ENCODE data around the gene CXCL5. TPM values are rescaled to one million over a fixed set of nuclear protein-coding genes. Genes with fewer than 3 reads are reported as not detected.

CXCL5 gene
- not detected for total RNA-seq

DNA sequence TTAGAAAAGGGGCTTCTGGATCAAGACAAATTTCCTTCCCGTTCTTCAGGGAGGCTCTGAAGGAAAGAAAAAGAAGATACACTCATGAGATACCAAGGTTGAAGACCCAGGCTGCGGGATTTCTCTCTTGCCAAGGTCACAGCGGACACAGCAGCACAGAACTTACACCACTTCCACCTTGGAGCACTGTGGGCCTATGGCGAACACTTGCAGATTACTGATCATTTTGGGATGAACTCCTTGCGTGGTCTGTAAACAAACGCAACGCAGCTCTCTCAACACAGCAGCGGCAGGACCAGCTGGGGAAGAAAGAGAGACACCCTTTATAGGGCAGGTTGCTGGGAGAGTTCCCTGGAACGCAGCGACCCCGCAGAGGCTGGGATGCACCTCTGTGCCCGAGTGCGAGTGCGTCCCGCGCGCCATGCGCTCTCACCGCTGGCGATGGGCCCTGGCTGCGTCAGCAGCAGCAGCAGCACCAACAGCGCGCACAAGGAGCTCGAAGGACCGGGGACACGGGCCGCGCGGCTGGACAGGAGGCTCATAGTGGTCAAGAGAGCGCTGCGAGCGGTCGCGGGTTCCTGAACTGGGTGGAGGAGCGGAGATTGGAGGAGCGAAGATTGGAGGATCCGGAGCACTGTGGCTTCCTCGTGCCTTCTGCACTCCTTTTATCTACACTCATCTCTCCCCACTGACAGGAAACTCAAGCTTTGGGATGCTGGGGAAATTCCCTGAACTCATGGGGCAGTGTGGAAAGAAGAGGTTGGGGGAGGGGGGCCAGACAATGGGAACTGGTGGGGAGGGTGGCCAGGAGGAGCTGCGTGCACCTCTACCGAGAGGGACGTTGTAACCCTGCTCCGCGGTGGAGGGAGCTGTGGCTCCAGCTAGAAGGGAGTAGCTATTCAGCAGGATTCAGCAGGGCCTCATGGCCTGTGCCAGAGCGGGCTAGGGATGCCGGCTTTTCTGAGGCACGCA, at the start of gene CXCL5:
Gene CXCL5, minus strand, starts transcription at position 638 of the 972 bp plus-strand sequence. Its CDS starts 96 bp downstream, at position 542.

DNA sequence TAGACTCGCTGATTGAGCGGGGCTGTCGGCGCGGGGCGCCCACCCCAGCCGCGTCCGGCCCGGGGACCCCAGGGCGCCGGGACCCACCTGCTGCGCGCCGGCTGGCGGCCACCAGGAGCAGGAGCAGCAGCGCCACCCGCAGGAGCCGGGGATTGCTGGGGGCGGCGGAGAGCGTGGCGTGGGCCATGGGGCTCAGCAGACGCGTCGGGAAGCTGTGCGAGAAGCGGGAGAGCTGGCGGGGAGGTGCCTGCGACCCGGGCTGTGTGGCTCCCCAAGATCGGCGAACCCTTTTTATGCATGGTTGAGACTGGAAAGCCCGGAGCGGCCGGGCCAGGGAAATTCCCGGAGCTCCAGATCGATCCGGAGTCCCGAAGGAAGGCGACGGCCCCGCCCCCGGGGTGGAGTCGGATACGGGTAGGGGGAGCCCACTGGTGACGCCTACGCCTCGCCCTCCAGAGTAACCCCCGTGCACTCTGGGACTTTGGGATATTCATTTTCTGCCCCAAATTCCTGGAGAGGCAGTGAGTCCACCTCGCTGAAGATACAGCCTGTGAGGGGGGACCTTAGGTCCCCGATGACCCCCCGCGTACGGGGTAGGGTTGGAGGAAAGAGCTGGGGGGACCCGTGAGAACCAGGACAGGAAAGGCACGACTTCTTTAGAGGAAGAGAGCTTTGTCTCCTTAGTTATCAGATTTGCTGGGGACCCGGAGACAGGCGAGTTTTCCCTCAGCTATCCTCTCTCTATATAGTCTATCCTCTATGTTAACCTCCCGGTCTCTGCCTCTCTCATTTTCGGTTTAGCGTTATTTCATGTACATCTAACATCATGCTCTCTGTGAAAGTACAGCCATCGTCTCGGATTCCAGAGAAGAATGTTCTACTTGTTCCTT, 40.2 kb upstream of the CXCL5 start, which contains the start of gene CXCL3:
Gene CXCL3, minus strand, starts transcription at position 265 of the 890 bp plus-strand sequence. Its CDS starts 78 bp downstream, at position 187.

DNA sequence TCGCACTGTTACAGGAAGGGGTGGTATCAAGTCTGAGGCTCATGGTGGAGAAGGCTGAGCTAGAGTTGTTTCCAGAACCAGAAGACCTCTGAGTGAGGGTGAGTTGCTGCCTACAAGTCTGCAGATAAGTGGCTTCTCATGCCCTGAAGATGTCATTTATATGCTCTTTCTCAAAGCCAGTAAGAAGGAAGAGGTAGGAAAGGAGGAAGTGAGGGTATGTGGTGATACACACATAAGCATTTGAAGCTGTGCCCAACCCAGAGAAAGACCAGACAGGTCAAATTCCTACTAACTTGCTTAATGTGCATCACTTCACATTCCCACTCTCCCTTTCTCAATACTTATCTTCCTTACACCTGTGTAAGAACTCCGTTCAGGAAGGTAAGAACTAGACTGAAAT, 10.4 kb downstream of the CXCL5 start, which contains the start of gene PPBP:
Gene PPBP, minus strand, starts transcription at position 130 of the 400 bp plus-strand sequence. Its CDS starts 87 bp downstream, at position 43.

Small RNA genes lying within 50 kb of the gene (small RNA-seq; reads per million reads assigned to genes)
- not detected for gene RN7SL218P (ENCODE audit: low replicate concordance)

Other genes with a start within 250 kb of the CXCL5 start
- gene CXCL6, start 162.0 kb downstream of the CXCL5 start, total RNA-seq, result 0.31 TPM
- not detected for gene PF4V1, start 145.4 kb downstream of the CXCL5 start, total RNA-seq
- not detected for gene CXCL1, start 129.3 kb downstream of the CXCL5 start, total RNA-seq
- gene PF4, start 16.6 kb downstream of the CXCL5 start, total RNA-seq, result 1.3 TPM
- 1.6 TPM for gene PPBP, start 10.5 kb downstream of the CXCL5 start, total RNA-seq
- gene CXCL3, start 40.0 kb upstream of the CXCL5 start, total RNA-seq, result not detected
- 0.63 TPM for gene CXCL2, start 100.5 kb upstream of the CXCL5 start, total RNA-seq
- gene MTHFD2L, start 159.4 kb upstream of the CXCL5 start, total RNA-seq, result 43.8 TPM